ENCODE measurements around the gene SDC1.
"Not testable (repeated sequence)": the region's sequence is repeated elsewhere in the genome, so short reads cannot be mapped to it uniquely, and the experiment has no call there.

SDC1 gene

GRCh38 chr2:20242727-20243377 lies 17.9 kb upstream of the SDC1 start:
- no peak overlapping the region for H3K4me3 ChIP-seq (ENCODE audit: low read depth, low read length)
- H3K9ac ChIP-seq (ENCODE audit: low read depth, low read length): no peak overlapping the region
- H3K27ac ChIP-seq (ENCODE audit: low read depth, low read length): peak overlapping the region; percentile 34
- no peaks in the 10 kb centered on the region for H3K27me3 ChIP-seq (ENCODE audit: control insufficient read depth, insufficient read depth, low read length)
- H3K36me3 ChIP-seq (ENCODE audit: control insufficient read depth, insufficient read depth, low read length): peaks cover 12% of the 10 kb centered on the region
- peaks cover 3% of the 10 kb centered on the region; the same call in 1 of the 2 replicates for H3K4me1 ChIP-seq (ENCODE audit: control insufficient read depth, insufficient read depth, low read length)
- no peaks in the 10 kb centered on the region for H3K9me3 ChIP-seq (ENCODE audit: control insufficient read depth, insufficient read depth, low read length)

- Histone ChIP-seq H3K9ac (ENCODE audit: low read depth, low read length) (no peak overlapping the region), H3K9me3 (ENCODE audit: control insufficient read depth, insufficient read depth, low read length) (no peaks in the 10 kb centered on the region), H3K27ac (ENCODE audit: low read depth, low read length) (no peak overlapping the region), H3K4me1 (ENCODE audit: control insufficient read depth, insufficient read depth, low read length) (peaks cover 3% of the 10 kb centered on the region; the same call in 1 of the 2 replicates), H3K4me3 (ENCODE audit: low read depth, low read length) (no peak overlapping the region), H3K27me3 (ENCODE audit: control insufficient read depth, insufficient read depth, low read length) (no peaks in the 10 kb centered on the region), H3K36me3 (ENCODE audit: control insufficient read depth, insufficient read depth, low read length) (peaks cover 5% of the 10 kb centered on the region; the same call in 1 of the 2 replicates)
These were observed 17.2 kb upstream of the SDC1 start for GRCh38 chr2:20241973-20242726.

- H3K4me3 ChIP-seq (ENCODE audit: low read depth, low read length); H3K27ac ChIP-seq (ENCODE audit: low read depth, low read length); H3K4me1 ChIP-seq (ENCODE audit: control insufficient read depth, insufficient read depth, low read length); H3K36me3 ChIP-seq (ENCODE audit: control insufficient read depth, insufficient read depth, low read length); H3K9ac ChIP-seq (ENCODE audit: low read depth, low read length); H3K27me3 ChIP-seq (ENCODE audit: control insufficient read depth, insufficient read depth, low read length); H3K9me3 ChIP-seq (ENCODE audit: control insufficient read depth, insufficient read depth, low read length): not testable (repeated sequence)
These were observed 15.4 kb upstream of the SDC1 start for GRCh38 chr2:20240291-20240690.

- Histone ChIP-seq H3K36me3 (ENCODE audit: control insufficient read depth, insufficient read depth, low read length) (no peaks in the 10 kb centered on the region), H3K27ac (ENCODE audit: low read depth, low read length) (no peak overlapping the region), H3K9ac (ENCODE audit: low read depth, low read length) (no peak overlapping the region), H3K27me3 (ENCODE audit: control insufficient read depth, insufficient read depth, low read length) (no peaks in the 10 kb centered on the region), H3K4me3 (ENCODE audit: low read depth, low read length) (no peak overlapping the region), H3K4me1 (ENCODE audit: control insufficient read depth, insufficient read depth, low read length) (peaks cover 8% of the 10 kb centered on the region; the same call in 1 of the 2 replicates), H3K9me3 (ENCODE audit: control insufficient read depth, insufficient read depth, low read length) (no peaks in the 10 kb centered on the region)
These were observed 11.6 kb upstream of the SDC1 start for GRCh38 chr2:20236496-20236895.

- Histone ChIP-seq H3K4me1 (ENCODE audit: control insufficient read depth, insufficient read depth, low read length) (peaks cover 10% of the 10 kb centered on the region; the same call in 1 of the 2 replicates), H3K9ac (ENCODE audit: low read depth, low read length) (no peak overlapping the region), H3K27me3 (ENCODE audit: control insufficient read depth, insufficient read depth, low read length) (no peaks in the 10 kb centered on the region), H3K4me3 (ENCODE audit: low read depth, low read length) (no peak overlapping the region), H3K36me3 (ENCODE audit: control insufficient read depth, insufficient read depth, low read length) (no peaks in the 10 kb centered on the region), H3K27ac (ENCODE audit: low read depth, low read length) (no peak overlapping the region), H3K9me3 (ENCODE audit: control insufficient read depth, insufficient read depth, low read length) (no peaks in the 10 kb centered on the region)
These were observed 10.8 kb upstream of the SDC1 start for GRCh38 chr2:20235655-20236305.

DNA sequence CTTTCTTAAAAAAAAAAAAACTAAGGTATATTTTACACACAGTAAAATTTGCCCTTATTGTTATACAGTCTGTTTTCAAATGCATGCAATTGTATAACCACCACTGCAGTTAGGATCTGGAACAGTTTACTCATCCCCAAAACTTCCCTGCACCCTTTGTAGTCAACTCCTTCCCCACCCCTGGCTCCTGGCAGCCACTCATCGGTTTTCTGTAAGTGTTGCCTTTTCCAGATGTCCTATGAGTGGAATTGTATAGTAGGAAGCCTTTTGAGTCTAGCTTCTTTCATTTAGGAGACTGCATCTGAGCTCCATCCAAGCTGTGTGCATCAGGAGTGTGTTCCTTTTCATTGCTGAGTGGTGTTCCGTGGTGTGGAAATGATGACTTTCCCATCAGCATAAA lies 9.7 kb upstream of the SDC1 start:
- H3K27me3 ChIP-seq (ENCODE audit: control insufficient read depth, insufficient read depth, low read length); H3K4me1 ChIP-seq (ENCODE audit: control insufficient read depth, insufficient read depth, low read length); H3K9me3 ChIP-seq (ENCODE audit: control insufficient read depth, insufficient read depth, low read length); H3K27ac ChIP-seq (ENCODE audit: low read depth, low read length); H3K4me3 ChIP-seq (ENCODE audit: low read depth, low read length); H3K9ac ChIP-seq (ENCODE audit: low read depth, low read length); H3K36me3 ChIP-seq (ENCODE audit: control insufficient read depth, insufficient read depth, low read length): not testable (repeated sequence)

- Histone ChIP-seq H3K9me3 (ENCODE audit: control insufficient read depth, insufficient read depth, low read length) (no peaks in the 10 kb centered on the region), H3K27ac (ENCODE audit: low read depth, low read length) (no peak overlapping the region), H3K9ac (ENCODE audit: low read depth, low read length) (no peak overlapping the region), H3K4me1 (ENCODE audit: control insufficient read depth, insufficient read depth, low read length) (peaks cover 10% of the 10 kb centered on the region; the same call in 1 of the 2 replicates), H3K36me3 (ENCODE audit: control insufficient read depth, insufficient read depth, low read length) (no peaks in the 10 kb centered on the region), H3K27me3 (ENCODE audit: control insufficient read depth, insufficient read depth, low read length) (no peaks in the 10 kb centered on the region), H3K4me3 (ENCODE audit: low read depth, low read length) (no peak overlapping the region)
These were observed 7.9 kb upstream of the SDC1 start for GRCh38 chr2:20232837-20233207.

GRCh38 chr2:20231598-20232026 lies 6.7 kb upstream of the SDC1 start:
- Histone ChIP-seq H3K9ac (ENCODE audit: low read depth, low read length) (no peak overlapping the region), H3K4me3 (ENCODE audit: low read depth, low read length) (no peak overlapping the region), H3K9me3 (ENCODE audit: control insufficient read depth, insufficient read depth, low read length) (no peaks in the 10 kb centered on the region), H3K27me3 (ENCODE audit: control insufficient read depth, insufficient read depth, low read length) (peaks cover 1% of the 10 kb centered on the region), H3K4me1 (ENCODE audit: control insufficient read depth, insufficient read depth, low read length) (peaks cover 10% of the 10 kb centered on the region; the same call in 1 of the 2 replicates), H3K27ac (ENCODE audit: low read depth, low read length) (no peak overlapping the region), H3K36me3 (ENCODE audit: control insufficient read depth, insufficient read depth, low read length) (no peaks in the 10 kb centered on the region)

GRCh38 chr2:20231159-20231558 lies 6.2 kb upstream of the SDC1 start:
- H3K9ac ChIP-seq (ENCODE audit: low read depth, low read length): no peak overlapping the region
- no peak overlapping the region for H3K4me3 ChIP-seq (ENCODE audit: low read depth, low read length)
- peaks cover 6% of the 10 kb centered on the region for H3K27me3 ChIP-seq (ENCODE audit: control insufficient read depth, insufficient read depth, low read length)
- no peaks in the 10 kb centered on the region for H3K36me3 ChIP-seq (ENCODE audit: control insufficient read depth, insufficient read depth, low read length)
- H3K9me3 ChIP-seq (ENCODE audit: control insufficient read depth, insufficient read depth, low read length): no peaks in the 10 kb centered on the region
- H3K27ac ChIP-seq (ENCODE audit: low read depth, low read length): no peak overlapping the region
- H3K4me1 ChIP-seq (ENCODE audit: control insufficient read depth, insufficient read depth, low read length): peaks cover 10% of the 10 kb centered on the region; the same call in 1 of the 2 replicates

DNA sequence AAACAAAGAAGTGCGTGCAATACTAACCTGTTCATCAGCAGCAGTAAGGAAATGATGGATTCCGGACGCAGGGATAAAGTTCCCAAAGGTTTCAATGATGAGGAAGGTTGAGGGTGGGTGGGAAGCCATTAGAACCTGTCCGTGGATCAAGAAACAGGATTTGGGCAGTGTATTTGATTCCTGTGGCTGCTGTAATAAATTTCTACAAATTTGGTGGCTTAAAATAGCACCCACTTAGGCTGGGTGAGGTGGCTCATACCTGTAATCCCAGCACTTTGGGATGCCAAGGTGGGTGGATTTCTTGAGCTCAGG lies 5.1 kb upstream of the SDC1 start:
- H3K4me3 ChIP-seq (ENCODE audit: low read depth, low read length): no peak overlapping the region
- H3K27ac ChIP-seq (ENCODE audit: low read depth, low read length): no peak overlapping the region
- peaks cover 10% of the 10 kb centered on the region; the same call in 1 of the 2 replicates for H3K4me1 ChIP-seq (ENCODE audit: control insufficient read depth, insufficient read depth, low read length)
- H3K36me3 ChIP-seq (ENCODE audit: control insufficient read depth, insufficient read depth, low read length): no peaks in the 10 kb centered on the region
- H3K9me3 ChIP-seq (ENCODE audit: control insufficient read depth, insufficient read depth, low read length): no peaks in the 10 kb centered on the region
- peaks cover 8% of the 10 kb centered on the region for H3K27me3 ChIP-seq (ENCODE audit: control insufficient read depth, insufficient read depth, low read length)
- H3K9ac ChIP-seq (ENCODE audit: low read depth, low read length): no peak overlapping the region
